GM18508 (cell line): Measurements from ENCODE around the gene PROM2.
"Not testable (repeated sequence)": the region's sequence is repeated elsewhere in the genome, so short reads cannot be mapped to it uniquely, and the experiment has no call there.

Experiments
- ATAC-seq: cut with Tn5 transposase; IDR thresholded peaks from one replicate; pipeline ENCODE4 v1.9.1; 2021; ENCODE audit warnings: moderate number of reproducible peaks; ENCODE audit not compliant: insufficient read depth, unreplicated experiment

Gene PROM2

GRCh38 chr2:95274291-95275150 is at the start of gene PROM2:
TSS of gene PROM2 (plus strand) at chr2:95274449. CDS start at chr2:95274586, 137 bp downstream.
- ATAC-seq, result no peak

- no peak for ATAC-seq
These were observed 48.6 kb upstream of the PROM2 start for GRCh38 chr2:95225658-95226057.

GRCh38 chr2:95231723-95232122 is 42.5 kb upstream of the PROM2 start:
- ATAC-seq, result no peak

- ATAC-seq, result no peak
These were observed 42.0 kb upstream of the PROM2 start for GRCh38 chr2:95232232-95232631.

GRCh38 chr2:95234286-95234785 is 39.9 kb upstream of the PROM2 start:
- no peak for ATAC-seq

GRCh38 chr2:95234816-95235215 is 39.4 kb upstream of the PROM2 start:
- no peak for ATAC-seq

GRCh38 chr2:95238131-95238530 is 36.1 kb upstream of the PROM2 start:
- no peak for ATAC-seq

GRCh38 chr2:95240091-95240490 is 34.2 kb upstream of the PROM2 start:
- ATAC-seq, result no peak

- no peak for ATAC-seq
These were observed 33.7 kb upstream of the PROM2 start for GRCh38 chr2:95240556-95240955.

- not testable (repeated sequence) for ATAC-seq
These were observed 32.2 kb upstream of the PROM2 start for GRCh38 chr2:95242084-95242483.

- no peak for ATAC-seq
These were observed 16.0 kb upstream of the PROM2 start for GRCh38 chr2:95258271-95258670.

GRCh38 chr2:95260028-95261023 is 13.9 kb upstream of the PROM2 start:
- no peak for ATAC-seq

- ATAC-seq, result no peak
These were observed 12.6 kb upstream of the PROM2 start for GRCh38 chr2:95261602-95262001.

GRCh38 chr2:95262896-95263542 is 11.2 kb upstream of the PROM2 start:
- no peak for ATAC-seq

GRCh38 chr2:95264624-95265023 is 9.6 kb upstream of the PROM2 start:
- ATAC-seq, result no peak

GRCh38 chr2:95265182-95265581 is 9.1 kb upstream of the PROM2 start:
- ATAC-seq, result no peak

- no peak for ATAC-seq
These were observed 7.3 kb upstream of the PROM2 start for GRCh38 chr2:95266781-95267430.

GRCh38 chr2:95267458-95268210 is 6.6 kb upstream of the PROM2 start:
- no peak for ATAC-seq
